GM23338 (cell line): ENCODE measurements around the gene PEPD. TPM values are rescaled to one million over a fixed set of nuclear protein-coding genes. Genes with fewer than 3 reads are reported as not detected.

Experiments
- ATAC-seq: fragments of 200-7000 bp; cut with Tn5 transposase; 3 replicates; pipeline ENCODE4 v1.9.1; 2020
- DNase-seq: peaks from one replicate; pipeline ENCODE4 v3.0.0-alpha.2; 2015; ENCODE audit warnings: low spot score
- H2AFZ ChIP-seq: fragments of 200-600 bp; sonication (generic); 2 replicates; pipeline ENCODE4 v1.8.0; 2016; ENCODE audit warnings: antibody characterized with exemption, mild to moderate bottlenecking, moderate library complexity
- H3F3A ChIP-seq: fragments of 200-600 bp; sonication (generic); replicated peaks from 2 replicates; pipeline ENCODE4 v1.8.0; 2017; ENCODE audit warnings: antibody characterized with exemption, mixed run types, low read depth
- H3K27ac ChIP-seq: fragments of 200-600 bp; sonication (generic); 2 replicates; pipeline ENCODE4 v1.6.1; 2016; ENCODE audit warnings: low read depth
- H3K27me3 ChIP-seq: fragments of 200-600 bp; sonication (generic); 2 replicates; pipeline ENCODE4 v1.8.0; 2016; ENCODE audit warnings: mild to moderate bottlenecking, mixed run types, moderate library complexity; ENCODE audit not compliant: insufficient read depth
- H3K36me3 ChIP-seq: fragments of 200-600 bp; sonication (generic); 2 replicates; pipeline ENCODE4 v1.8.0; 2016; ENCODE audit warnings: mild to moderate bottlenecking; ENCODE audit not compliant: insufficient read depth
- H3K4me1 ChIP-seq: fragments of 200-600 bp; sonication (generic); 2 replicates; pipeline ENCODE4 v1.8.0; 2016; ENCODE audit warnings: mild to moderate bottlenecking, moderate library complexity; ENCODE audit not compliant: insufficient read depth
- H3K4me2 ChIP-seq: fragments of 200-600 bp; sonication (generic); 2 replicates; pipeline ENCODE4 v1.7.1; 2017; ENCODE audit warnings: mixed run types
- H3K4me3 ChIP-seq: fragments of 200-600 bp; sonication (generic); 2 replicates; pipeline ENCODE4 v1.6.1; 2016; ENCODE audit warnings: mixed run types
- H3K79me2 ChIP-seq: fragments of 200-600 bp; sonication (generic); replicated peaks from 2 replicates; pipeline ENCODE4 v1.8.0; 2017; ENCODE audit warnings: mild to moderate bottlenecking; ENCODE audit not compliant: insufficient read depth
- H3K9me2 ChIP-seq: fragments of 200-600 bp; sonication (generic); 2 replicates; pipeline ENCODE4 v1.8.0; 2017; ENCODE audit not compliant: insufficient read depth
- H4K20me1 ChIP-seq: fragments of 200-600 bp; sonication (generic); replicated peaks from 2 replicates; pipeline ENCODE4 v1.8.0; 2017; ENCODE audit warnings: mild to moderate bottlenecking; ENCODE audit not compliant: insufficient read depth
- H3K27ac Mint-ChIP-seq: 2 replicates; pipeline ENCODE4 v1.8.0; 2020; ENCODE audit warnings: inconsistent platforms, mild to moderate bottlenecking, moderate library complexity, mixed read lengths
- H3K27me3 Mint-ChIP-seq: 3 replicates; pipeline ENCODE4 v1.8.0; 2022; ENCODE audit warnings: low read depth, mild to moderate bottlenecking, moderate library complexity, mixed read lengths, inconsistent platforms; ENCODE audit not compliant: insufficient read depth, poor library complexity
- H3K36me3 Mint-ChIP-seq: 3 replicates; pipeline ENCODE4 v1.8.0; 2021; ENCODE audit warnings: low read depth, mild to moderate bottlenecking, inconsistent platforms, moderate library complexity, mixed read lengths
- H3K4me1 Mint-ChIP-seq: 3 replicates; pipeline ENCODE4 v1.8.0; 2020; ENCODE audit warnings: mild to moderate bottlenecking, inconsistent platforms, mixed read lengths
- H3K4me3 Mint-ChIP-seq: 3 replicates; pipeline ENCODE4 v1.8.0; 2021; ENCODE audit warnings: moderate library complexity, mild to moderate bottlenecking, inconsistent platforms, mixed read lengths
- H3K9me3 Mint-ChIP-seq: 3 replicates; pipeline ENCODE4 v1.8.0; 2020; ENCODE audit warnings: moderate library complexity, mild to moderate bottlenecking, inconsistent platforms, mixed read lengths
- CREB1 ChIP-seq: fragments of 250-450 bp; sonication (Bioruptor Pico); IDR thresholded peaks from 2 replicates; pipeline ENCODE4 v1.5.0; 2020; ENCODE audit warnings: low read depth, mild to moderate bottlenecking, moderate library complexity
- ETS1 ChIP-seq: IDR thresholded peaks from 2 replicates; pipeline ENCODE4 v1.6.1; 2016; ENCODE audit warnings: antibody characterized with exemption
- EZH2 ChIP-seq: fragments of 200-600 bp; sonication (generic); IDR thresholded peaks from one replicate; pipeline ENCODE4 v1.8.0; 2017; ENCODE audit warnings: antibody characterized with exemption, mild to moderate bottlenecking, low read depth; ENCODE audit not compliant: unreplicated experiment
- EZH2phosphoT487 ChIP-seq: fragments of 200-600 bp; sonication (generic); IDR thresholded peaks from one replicate; pipeline ENCODE4 v1.8.1; 2018; ENCODE audit warnings: antibody characterized with exemption; ENCODE audit not compliant: unreplicated experiment
- JUNB ChIP-seq: IDR thresholded peaks from one replicate; pipeline ENCODE4 v1.6.1; 2016; ENCODE audit warnings: antibody characterized with exemption; ENCODE audit not compliant: unreplicated experiment
- NANOG ChIP-seq: IDR thresholded peaks from 2 replicates; pipeline ENCODE4 v1.6.1; 2016; ENCODE audit warnings: antibody characterized with exemption, borderline replicate concordance
- POLR2AphosphoS5 ChIP-seq: IDR thresholded peaks from 2 replicates; pipeline ENCODE4 v1.6.1; 2016; ENCODE audit warnings: antibody characterized with exemption, low read depth
- REST ChIP-seq: IDR thresholded peaks from one replicate; pipeline ENCODE4 v1.6.1; 2018; ENCODE audit warnings: antibody characterized with exemption; ENCODE audit not compliant: unreplicated experiment
- STAT1 ChIP-seq: IDR thresholded peaks from one replicate; pipeline ENCODE4 v1.6.1; 2016; ENCODE audit warnings: antibody characterized with exemption; ENCODE audit not compliant: unreplicated experiment
- ZNF114 ChIP-seq: fragments of 250-450 bp; sonication (Bioruptor Pico); IDR thresholded peaks from 2 replicates; pipeline ENCODE4 v1.5.0; 2020; ENCODE audit warnings: mild to moderate bottlenecking, moderate library complexity
- ZNF331 ChIP-seq: fragments of 250-450 bp; sonication (Bioruptor Pico); IDR thresholded peaks from 2 replicates; pipeline ENCODE4 v1.5.0; 2020; ENCODE audit warnings: low read depth, mild to moderate bottlenecking, moderate library complexity
- ZNF462 ChIP-seq: fragments of 250-450 bp; sonication (Bioruptor Pico); IDR thresholded peaks from 2 replicates; pipeline ENCODE4 v1.5.0; 2020; ENCODE audit warnings: mild to moderate bottlenecking, moderate library complexity
- polyA plus RNA-seq: library from polyadenylated mRNA; unstranded; fragments of >200 nt; fragmentation: Nextera tagmentation; extraction: Ambion mirVana; gene quantifications from 2 replicates; pipeline ENCODE4 v1.2.1, GENCODE V29; 2016
- total RNA-seq: library from RNA; depleted of rRNA; stranded (reverse); fragments of >200 nt; shearing (Covaris generic); gene quantifications from 2 replicates; pipeline ENCODE4 v1.2.3, GENCODE V29; 2014
- TF ChIP-seq, protein P1 (sequence below), 2 experiments: fragments of 200-600 bp in 1 of 2; sonication (generic) in 1 of 2; conservative IDR thresholded peaks; 2 replicates each; pipeline versions ENCODE4 v1.5.1 to v1.6.1; 2016 to 2017; ENCODE audit warnings: antibody characterized with exemption in 2 of 2, low read depth in 2 of 2, mild to moderate bottlenecking in 2 of 2, moderate library complexity in 1 of 2

PEPD gene
- total and polyA plus RNA-seq, 2 experiments from 2014 or later = 81.7 to 89.2 TPM

GRCh38 chr19:33346665-33347064, 174.9 kb downstream of the PEPD start:
- Histone ChIP-seq H4K20me1 (no peaks in the 10 kb centered on the region), H3F3A (no peaks in the 10 kb centered on the region), H3K27me3 (no peaks in the 10 kb centered on the region), H3K4me2 (no peak overlapping the region), H2AFZ (no peak overlapping the region), H3K79me2 (no peaks in the 10 kb centered on the region), H3K4me3 (no peak overlapping the region), H3K36me3 (no peaks in the 10 kb centered on the region), H3K27ac (no peak overlapping the region), H3K4me1 (no peaks in the 10 kb centered on the region), H3K9me2 (no peaks in the 10 kb centered on the region)
- ATAC-seq (no peak), DNase-seq (no peak)
- Mint-ChIP-seq H3K9me3 (no peaks in the 10 kb centered on the region), H3K4me1 (peaks cover 5% of the 10 kb centered on the region), H3K27me3 (peaks cover 3% of the 10 kb centered on the region), H3K36me3 (no peaks in the 10 kb centered on the region), H3K27ac (no peak overlapping the region), H3K4me3 (no peak overlapping the region)
- no peak for TF ChIP-seq JUNB
- TF ChIP-seq POLR2AphosphoS5 = no peak
- no peak for TF ChIP-seq ETS1
- TF ChIP-seq, protein P1, sequence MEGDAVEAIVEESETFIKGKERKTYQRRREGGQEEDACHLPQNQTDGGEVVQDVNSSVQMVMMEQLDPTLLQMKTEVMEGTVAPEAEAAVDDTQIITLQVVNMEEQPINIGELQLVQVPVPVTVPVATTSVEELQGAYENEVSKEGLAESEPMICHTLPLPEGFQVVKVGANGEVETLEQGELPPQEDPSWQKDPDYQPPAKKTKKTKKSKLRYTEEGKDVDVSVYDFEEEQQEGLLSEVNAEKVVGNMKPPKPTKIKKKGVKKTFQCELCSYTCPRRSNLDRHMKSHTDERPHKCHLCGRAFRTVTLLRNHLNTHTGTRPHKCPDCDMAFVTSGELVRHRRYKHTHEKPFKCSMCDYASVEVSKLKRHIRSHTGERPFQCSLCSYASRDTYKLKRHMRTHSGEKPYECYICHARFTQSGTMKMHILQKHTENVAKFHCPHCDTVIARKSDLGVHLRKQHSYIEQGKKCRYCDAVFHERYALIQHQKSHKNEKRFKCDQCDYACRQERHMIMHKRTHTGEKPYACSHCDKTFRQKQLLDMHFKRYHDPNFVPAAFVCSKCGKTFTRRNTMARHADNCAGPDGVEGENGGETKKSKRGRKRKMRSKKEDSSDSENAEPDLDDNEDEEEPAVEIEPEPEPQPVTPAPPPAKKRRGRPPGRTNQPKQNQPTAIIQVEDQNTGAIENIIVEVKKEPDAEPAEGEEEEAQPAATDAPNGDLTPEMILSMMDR (conservative IDR thresholded peaks at IDR 0.05; ENCODE audit: low read depth in 2 of 2) = no peak
- TF ChIP-seq ZNF331 (CRISPR knock-in tag) = no peak
- TF ChIP-seq CREB1 = no peak
- TF ChIP-seq EZH2phosphoT487 = no peak
- TF ChIP-seq ZNF114 (CRISPR knock-in tag) = no peak
- TF ChIP-seq NANOG = no peak
- TF ChIP-seq STAT1 = no peak
- no peak for TF ChIP-seq ZNF462 (CRISPR knock-in tag)
- no peak for TF ChIP-seq EZH2
- TF ChIP-seq REST = no peak
